ENCODE results near the gene CHCHD3. TPM values are rescaled to one million over a fixed set of nuclear protein-coding genes. Genes with fewer than 3 reads are reported as not detected.

Gene CHCHD3
- total RNA-seq, 2 experiments from 2014 or later: 83.5 to 83.8 TPM

- no peak for DNase-seq (ENCODE audit: low spot score)
Measured at GRCh38 chr7:132980402-132980801, 101.5 kb downstream of the CHCHD3 start.

GRCh38 chr7:132979524-132979923 is 102.4 kb downstream of the CHCHD3 start:
- ChIA-PET POLR2A (interaction anchor here (1.1 kb wide), 1 partner anchor 16 kb away, joined by 3 read pairs; no protein-coding TSS in a partner anchor), CTCF (ENCODE audit: unreplicated experiment) (no interaction called here)
- BruUV-seq (replicated peaks): no TSS peak
- H3K36me3 ChIP-seq (ENCODE audit: insufficient read depth, low read length): 0 out of 2 replicates have a peak, but pooled peaks cover 4% of the 10 kb centered on the region
- TF ChIP-seq EZH2phosphoT487 (IDR thresholded peaks at IDR 0.05; ENCODE audit: borderline replicate concordance, low read depth, low read length) (no peak), CTCF (conservative IDR thresholded peaks at IDR 0.05; ENCODE audit: low read length) (no peak)
- intact Hi-C loops (cut with micrococcal nuclease; ENCODE audit: unreplicated experiment): no loop called here
- peaks cover 9% of the 10 kb centered on the region; the same call in 1 of the 2 replicates for H4K20me1 ChIP-seq (ENCODE audit: insufficient read depth, low read length)
- H3K4me2 ChIP-seq (ENCODE audit: low read length): no peak overlapping the region
- no peak overlapping the region for H3K27ac ChIP-seq (ENCODE audit: low read depth, low read length, poor library complexity, severe bottlenecking)
- no peak overlapping the region for H3K4me3 ChIP-seq (ENCODE audit: low read depth, low read length, poor library complexity, severe bottlenecking)
- H3K9me3 ChIP-seq (ENCODE audit: low read length): no peaks in the 10 kb centered on the region
- H2AFZ ChIP-seq (ENCODE audit: low read length): no peak overlapping the region
- peaks cover 12% of the 10 kb centered on the region; the same call in 1 of the 2 replicates for H3K79me2 ChIP-seq (ENCODE audit: insufficient read depth, low read depth, low read length)
- no peaks in the 10 kb centered on the region for H3K4me1 ChIP-seq (ENCODE audit: insufficient read depth, low read length, poor library complexity, severe bottlenecking)
- no peaks in the 10 kb centered on the region for H3K9me2 ChIP-seq (ENCODE audit: insufficient read depth, low read length)
- DNase-seq (ENCODE audit: low spot score): no peak

More at GRCh38 chr7:132980402-132980801, 101.5 kb downstream of the CHCHD3 start:
- Histone ChIP-seq H3K4me2 (ENCODE audit: low read length) (no peak overlapping the region), H3K9me3 (ENCODE audit: low read length) (no peaks in the 10 kb centered on the region), H2AFZ (ENCODE audit: low read length) (no peak overlapping the region), H4K20me1 (ENCODE audit: insufficient read depth, low read length) (peaks cover 9% of the 10 kb centered on the region; the same call in 1 of the 2 replicates), H3K79me2 (ENCODE audit: insufficient read depth, low read depth, low read length) (peaks cover 12% of the 10 kb centered on the region; the same call in 1 of the 2 replicates), H3K36me3 (ENCODE audit: insufficient read depth, low read length) (no peaks in the 10 kb centered on the region), H3K4me1 (ENCODE audit: insufficient read depth, low read length, poor library complexity, severe bottlenecking) (no peaks in the 10 kb centered on the region), H3K9me2 (ENCODE audit: insufficient read depth, low read length) (no peaks in the 10 kb centered on the region), H3K27ac (ENCODE audit: low read depth, low read length, poor library complexity, severe bottlenecking) (no peak overlapping the region), H3K4me3 (ENCODE audit: low read depth, low read length, poor library complexity, severe bottlenecking) (no peak overlapping the region)
- TF ChIP-seq EZH2phosphoT487 (IDR thresholded peaks at IDR 0.05; ENCODE audit: borderline replicate concordance, low read depth, low read length) (no peak), CTCF (conservative IDR thresholded peaks at IDR 0.05; ENCODE audit: low read length) (no peak)
- BruUV-seq (replicated peaks): no TSS peak
- CTCF ChIA-PET (ENCODE audit: unreplicated experiment): no interaction called here
- POLR2A ChIA-PET: interaction anchor here (1.1 kb wide), 1 partner anchor 15 kb away, joined by 3 read pairs; no protein-coding TSS in a partner anchor
- intact Hi-C loops (cut with micrococcal nuclease; ENCODE audit: unreplicated experiment): no loop called here

- Histone ChIP-seq H3K9me2 (ENCODE audit: insufficient read depth, low read length) (no peaks in the 10 kb centered on the region), H4K20me1 (ENCODE audit: insufficient read depth, low read length) (peaks cover 9% of the 10 kb centered on the region; the same call in 1 of the 2 replicates), H3K4me3 (ENCODE audit: low read depth, low read length, poor library complexity, severe bottlenecking) (no peak overlapping the region), H3K36me3 (ENCODE audit: insufficient read depth, low read length) (peaks cover 25% of the 10 kb centered on the region), H3K4me2 (ENCODE audit: low read length) (no peak overlapping the region), H3K79me2 (ENCODE audit: insufficient read depth, low read depth, low read length) (peaks cover 12% of the 10 kb centered on the region; the same call in 1 of the 2 replicates), H3K4me1 (ENCODE audit: insufficient read depth, low read length, poor library complexity, severe bottlenecking) (no peaks in the 10 kb centered on the region), H3K27ac (ENCODE audit: low read depth, low read length, poor library complexity, severe bottlenecking) (no peak overlapping the region), H3K9me3 (ENCODE audit: low read length) (no peaks in the 10 kb centered on the region), H2AFZ (ENCODE audit: low read length) (no peak overlapping the region)
- ChIA-PET POLR2A (interaction anchor here (0.5 to 1.1 kb wide), 3 partner anchors 9 to 302 kb away, joined by 3 to 4 read pairs (median 3); no protein-coding TSS in a partner anchor), CTCF (ENCODE audit: unreplicated experiment) (no interaction called here)
- BruUV-seq (replicated peaks): no TSS peak
- DNase-seq (ENCODE audit: low spot score): no peak
- intact Hi-C loops (cut with micrococcal nuclease; ENCODE audit: unreplicated experiment): no loop called here
- TF ChIP-seq EZH2phosphoT487 (IDR thresholded peaks at IDR 0.05; ENCODE audit: borderline replicate concordance, low read depth, low read length) (no peak), CTCF (conservative IDR thresholded peaks at IDR 0.05; ENCODE audit: low read length) (no peak)
Measured at GRCh38 chr7:132977234-132977633, 104.7 kb downstream of the CHCHD3 start.
